Measurements from ENCODE around the gene IQSEC1. TPM values are rescaled to one million over a fixed set of nuclear protein-coding genes. Genes with fewer than 3 reads are reported as not detected.

IQSEC1 gene
- total and polyA plus RNA-seq, 2 donors (not counting 1 experiment from before 2014, with no cell fraction given) = 96.7 to 222 TPM

DNA sequence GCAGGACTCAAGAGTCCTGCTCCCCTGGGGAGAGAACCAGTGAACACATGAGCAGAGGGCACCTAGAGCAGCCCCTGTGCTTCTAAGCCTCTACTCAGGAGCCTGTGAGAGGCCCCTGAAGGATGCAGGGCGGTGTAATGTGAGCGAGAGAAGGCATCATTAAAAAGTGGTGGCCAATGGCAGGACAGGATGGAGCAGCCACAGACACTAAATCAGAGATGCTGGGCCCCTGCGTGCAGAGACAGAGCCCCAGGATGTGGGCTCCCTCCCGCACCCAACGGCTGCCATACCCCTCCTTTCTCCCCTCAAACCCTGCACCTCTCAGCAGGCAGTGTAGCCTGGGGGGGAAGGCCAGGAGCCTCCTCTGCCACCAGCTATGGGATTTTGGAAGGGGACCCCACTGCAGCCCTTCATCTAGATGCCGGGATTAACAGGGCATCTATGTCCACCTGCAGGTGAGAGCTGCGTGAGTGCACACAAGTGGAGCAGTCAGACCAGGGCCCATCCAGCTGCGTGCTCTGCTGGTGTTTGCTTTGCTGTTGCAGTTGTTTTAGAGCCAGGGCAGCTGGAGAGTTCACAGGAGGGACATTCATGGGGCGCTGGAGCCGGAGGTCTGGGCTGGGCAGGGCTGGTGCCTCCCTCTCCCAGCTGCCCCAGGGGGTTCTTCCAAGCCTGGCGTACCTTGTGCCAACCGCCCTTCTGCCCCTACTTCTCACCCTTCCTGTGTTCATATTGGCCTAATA lies 5.1 kb upstream of the IQSEC1 start:
- no peak for ATAC-seq (ENCODE audit: low read depth)
- ChIA-PET POLR2A (no interaction called here), CTCF (no interaction called here)
- intact Hi-C loops (cut with micrococcal nuclease) = no loop called here
- no peak for DNase-seq
- no peak overlapping the region for H3K27ac Mint-ChIP-seq
- Histone ChIP-seq H3K4me1 (ENCODE audit: control insufficient read depth in 2 of 2, insufficient read depth in 2 of 2, low read length in 2 of 2) (peaks cover 48 to 66% of the 10 kb centered on the region in 2 donors), H3K4me3 (ENCODE audit: control extremely low read depth in 1 of 5, extremely low read depth in 1 of 5, insufficient read depth in 1 of 5, low read depth in 2 of 5, low read length in 4 of 5) (no peak overlapping the region), H3K9ac (ENCODE audit: low read length) (no peak overlapping the region), H3K9me3 (ENCODE audit: control extremely low read depth in 1 of 3, control insufficient read depth in 2 of 3, insufficient read depth in 1 of 3, low read length in 2 of 3) (no peaks in the 10 kb centered on the region), H3K27me3 (replicated peaks in 1 of 4; ENCODE audit: control extremely low read depth in 1 of 4, control insufficient read depth in 3 of 4, insufficient read depth in 4 of 4, low read length in 3 of 4) (no peaks in the 10 kb centered on the region), H2AFZ (ENCODE audit: insufficient read depth, low read depth, low read length, poor library complexity, severe bottlenecking) (peak overlapping the region; percentile 49), H3K4me2 (replicated peaks; ENCODE audit: low read depth, low read length, poor library complexity, severe bottlenecking) (peak overlapping the region; percentile 16), H3K79me2 (ENCODE audit: control insufficient read depth, insufficient read depth, low read length) (peaks cover 49% of the 10 kb centered on the region), H3K36me3 (replicated peaks in 1 of 2; ENCODE audit: control extremely low read depth in 1 of 2, control insufficient read depth in 1 of 2, extremely low read depth in 1 of 2, insufficient read depth in 2 of 2, low read length in 1 of 2) (no peaks in the 10 kb centered on the region), H3K27ac (ENCODE audit: low read length in 2 of 2) (no peak overlapping the region), H4K20me1 (ENCODE audit: control insufficient read depth, insufficient read depth, low read length, poor library complexity, severe bottlenecking) (no peaks in the 10 kb centered on the region)
- 36% methylated on average over 12 of the region's 12 CpGs for WGBS (ENCODE audit: insufficient coverage)
- no peaks in the 10 kb centered on the region for H3K27me3 Mint-ChIP-seq
- TF ChIP-seq EZH2 (IDR thresholded peaks at IDR 0.05; ENCODE audit: borderline replicate concordance, insufficient read depth, low read depth, low read length, poor library complexity, severe bottlenecking) = no peak
- TF ChIP-seq, protein P1, sequence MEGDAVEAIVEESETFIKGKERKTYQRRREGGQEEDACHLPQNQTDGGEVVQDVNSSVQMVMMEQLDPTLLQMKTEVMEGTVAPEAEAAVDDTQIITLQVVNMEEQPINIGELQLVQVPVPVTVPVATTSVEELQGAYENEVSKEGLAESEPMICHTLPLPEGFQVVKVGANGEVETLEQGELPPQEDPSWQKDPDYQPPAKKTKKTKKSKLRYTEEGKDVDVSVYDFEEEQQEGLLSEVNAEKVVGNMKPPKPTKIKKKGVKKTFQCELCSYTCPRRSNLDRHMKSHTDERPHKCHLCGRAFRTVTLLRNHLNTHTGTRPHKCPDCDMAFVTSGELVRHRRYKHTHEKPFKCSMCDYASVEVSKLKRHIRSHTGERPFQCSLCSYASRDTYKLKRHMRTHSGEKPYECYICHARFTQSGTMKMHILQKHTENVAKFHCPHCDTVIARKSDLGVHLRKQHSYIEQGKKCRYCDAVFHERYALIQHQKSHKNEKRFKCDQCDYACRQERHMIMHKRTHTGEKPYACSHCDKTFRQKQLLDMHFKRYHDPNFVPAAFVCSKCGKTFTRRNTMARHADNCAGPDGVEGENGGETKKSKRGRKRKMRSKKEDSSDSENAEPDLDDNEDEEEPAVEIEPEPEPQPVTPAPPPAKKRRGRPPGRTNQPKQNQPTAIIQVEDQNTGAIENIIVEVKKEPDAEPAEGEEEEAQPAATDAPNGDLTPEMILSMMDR (IDR thresholded peaks at IDR 0.05) = no peak
- peak overlapping the region; percentile 26 for H3K4me3 Mint-ChIP-seq
- no peaks in the 10 kb centered on the region for H3K9me3 Mint-ChIP-seq (ENCODE audit: insufficient read depth)
- peaks cover 63% of the 10 kb centered on the region for H3K4me1 Mint-ChIP-seq

DNA sequence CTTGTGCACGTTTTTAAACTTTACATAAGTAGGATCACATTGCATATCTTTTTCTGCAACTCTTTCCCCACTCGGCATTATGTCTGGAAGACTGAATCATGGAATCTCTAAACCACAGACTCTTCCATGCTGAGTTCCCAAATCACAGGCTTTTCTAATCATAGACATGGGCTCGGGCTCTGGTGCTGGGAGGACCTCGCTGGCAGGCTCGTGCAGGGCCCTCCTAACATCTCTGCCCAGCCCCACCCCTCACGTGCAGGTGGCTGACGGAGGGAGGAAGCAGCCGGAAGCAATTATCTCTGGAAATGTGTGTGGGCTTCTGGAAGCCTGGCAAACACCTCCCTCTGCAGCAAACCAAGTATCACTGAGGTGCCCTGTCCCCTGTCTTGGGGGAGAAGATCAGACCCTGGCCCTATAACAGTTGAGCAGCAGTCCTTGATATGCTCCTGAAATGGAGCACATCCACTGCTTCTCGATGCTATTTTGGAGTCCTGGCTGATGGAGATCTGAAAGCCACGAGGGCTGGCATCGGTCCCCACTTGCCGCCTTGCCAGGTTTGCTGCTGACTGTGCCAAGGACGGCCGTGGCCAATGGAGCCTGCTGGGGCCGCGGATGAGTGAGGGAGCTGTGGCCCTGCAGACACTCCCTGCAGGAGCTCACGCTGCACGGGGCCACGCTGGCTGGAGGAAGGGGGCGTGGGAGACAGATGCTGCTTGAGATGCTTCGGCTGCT lies 4.4 kb upstream of the IQSEC1 start:
- H3K36me3 ChIP-seq (replicated peaks in 1 of 2; ENCODE audit: control extremely low read depth in 1 of 2, control insufficient read depth in 1 of 2, extremely low read depth in 1 of 2, insufficient read depth in 2 of 2, low read length in 1 of 2) = no peaks in the 10 kb centered on the region
- no peak overlapping the region for H3K9ac ChIP-seq (ENCODE audit: low read length)
- TF ChIP-seq, protein P1 (IDR thresholded peaks at IDR 0.05) = no peak
- TF ChIP-seq EZH2 (IDR thresholded peaks at IDR 0.05; ENCODE audit: borderline replicate concordance, insufficient read depth, low read depth, low read length, poor library complexity, severe bottlenecking) = no peak
- peaks cover 45 to 65% of the 10 kb centered on the region in 2 donors for H3K4me1 ChIP-seq (ENCODE audit: control insufficient read depth in 2 of 2, insufficient read depth in 2 of 2, low read length in 2 of 2)
- no peak overlapping the region for H3K27ac Mint-ChIP-seq
- no peak overlapping the region for H3K27ac ChIP-seq (ENCODE audit: low read length in 2 of 2)
- H3K9me3 Mint-ChIP-seq (ENCODE audit: insufficient read depth) = no peaks in the 10 kb centered on the region
- ATAC-seq (ENCODE audit: low read depth) (no peak), DNase-seq (no peak)
- H3K27me3 ChIP-seq (replicated peaks in 1 of 4; ENCODE audit: control extremely low read depth in 1 of 4, control insufficient read depth in 3 of 4, insufficient read depth in 4 of 4, low read length in 3 of 4) = no peaks in the 10 kb centered on the region
- no peak overlapping the region for H2AFZ ChIP-seq (ENCODE audit: insufficient read depth, low read depth, low read length, poor library complexity, severe bottlenecking)
- no peaks in the 10 kb centered on the region for H3K27me3 Mint-ChIP-seq
- intact Hi-C loops (cut with micrococcal nuclease) = loop anchor here (2.0 kb wide), 1 partner anchor 115 kb away; no protein-coding TSS in a partner anchor
- H3K4me2 ChIP-seq (replicated peaks; ENCODE audit: low read depth, low read length, poor library complexity, severe bottlenecking) = peak overlapping the region; percentile 16
- peaks cover 60% of the 10 kb centered on the region for H3K4me1 Mint-ChIP-seq
- H3K4me3 ChIP-seq (ENCODE audit: control extremely low read depth in 1 of 5, extremely low read depth in 1 of 5, insufficient read depth in 1 of 5, low read depth in 2 of 5, low read length in 4 of 5) = no peak overlapping the region
- peaks cover 55% of the 10 kb centered on the region for H3K79me2 ChIP-seq (ENCODE audit: control insufficient read depth, insufficient read depth, low read length)
- peak overlapping the region; percentile 26 for H3K4me3 Mint-ChIP-seq
- no peaks in the 10 kb centered on the region for H3K9me3 ChIP-seq (ENCODE audit: control extremely low read depth in 1 of 3, control insufficient read depth in 2 of 3, insufficient read depth in 1 of 3, low read length in 2 of 3)
- WGBS (ENCODE audit: insufficient coverage) = 55% methylated on average over 15 of the region's 21 CpGs
- CTCF ChIA-PET = no interaction called here
- POLR2A ChIA-PET = no interaction called here
- H4K20me1 ChIP-seq (ENCODE audit: control insufficient read depth, insufficient read depth, low read length, poor library complexity, severe bottlenecking) = no peaks in the 10 kb centered on the region
